Measurements from ENCODE around the gene AP3B1.

Gene AP3B1

DNA sequence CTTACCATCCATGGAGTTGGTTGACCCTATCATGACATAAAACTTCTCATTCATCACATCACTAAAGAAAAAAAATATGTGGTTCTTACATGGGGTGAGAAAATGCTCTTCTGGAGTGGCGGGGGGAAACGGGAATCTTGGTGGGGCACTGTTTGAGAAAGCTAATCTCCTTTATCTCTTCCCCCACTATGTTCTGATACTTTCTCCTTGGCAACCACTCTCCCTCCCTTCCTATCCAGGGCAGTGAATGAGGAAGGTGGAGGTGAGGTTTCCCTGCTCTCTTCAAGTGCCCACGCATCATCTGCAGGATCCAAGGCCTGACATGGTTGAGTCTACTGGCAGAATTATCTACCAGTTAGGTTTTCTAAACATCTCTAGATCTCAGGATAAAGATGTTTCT lies 297.6 kb downstream of the AP3B1 start:
- no peaks in the 10 kb centered on the region for H3K9me2 ChIP-seq (ENCODE audit: low read depth, low read length)
- no peak overlapping the region for H3K4me3 ChIP-seq (ENCODE audit: low read depth, low read length, poor library complexity, severe bottlenecking)
- H3K27me3 ChIP-seq (ENCODE audit: insufficient read depth, low read length) = no peaks in the 10 kb centered on the region
- no peaks in the 10 kb centered on the region for H3F3A ChIP-seq (ENCODE audit: insufficient read depth, low read length)
- TF ChIP-seq, protein P1, sequence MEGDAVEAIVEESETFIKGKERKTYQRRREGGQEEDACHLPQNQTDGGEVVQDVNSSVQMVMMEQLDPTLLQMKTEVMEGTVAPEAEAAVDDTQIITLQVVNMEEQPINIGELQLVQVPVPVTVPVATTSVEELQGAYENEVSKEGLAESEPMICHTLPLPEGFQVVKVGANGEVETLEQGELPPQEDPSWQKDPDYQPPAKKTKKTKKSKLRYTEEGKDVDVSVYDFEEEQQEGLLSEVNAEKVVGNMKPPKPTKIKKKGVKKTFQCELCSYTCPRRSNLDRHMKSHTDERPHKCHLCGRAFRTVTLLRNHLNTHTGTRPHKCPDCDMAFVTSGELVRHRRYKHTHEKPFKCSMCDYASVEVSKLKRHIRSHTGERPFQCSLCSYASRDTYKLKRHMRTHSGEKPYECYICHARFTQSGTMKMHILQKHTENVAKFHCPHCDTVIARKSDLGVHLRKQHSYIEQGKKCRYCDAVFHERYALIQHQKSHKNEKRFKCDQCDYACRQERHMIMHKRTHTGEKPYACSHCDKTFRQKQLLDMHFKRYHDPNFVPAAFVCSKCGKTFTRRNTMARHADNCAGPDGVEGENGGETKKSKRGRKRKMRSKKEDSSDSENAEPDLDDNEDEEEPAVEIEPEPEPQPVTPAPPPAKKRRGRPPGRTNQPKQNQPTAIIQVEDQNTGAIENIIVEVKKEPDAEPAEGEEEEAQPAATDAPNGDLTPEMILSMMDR (IDR thresholded peaks at IDR 0.05; ENCODE audit: low read length) = no peak
- TF ChIP-seq EZH2 (IDR thresholded peaks at IDR 0.05; ENCODE audit: borderline replicate concordance, low read length) = no peak
- no peaks in the 10 kb centered on the region for H4K20me1 ChIP-seq (ENCODE audit: insufficient read depth, low read length)
- H3K4me1 ChIP-seq (ENCODE audit: insufficient read depth, low read length, severe bottlenecking) = no peaks in the 10 kb centered on the region
- no peak overlapping the region for H3K9ac ChIP-seq (ENCODE audit: low read length)
- H3K4me2 ChIP-seq (ENCODE audit: low read length) = no peak overlapping the region
- no peaks in the 10 kb centered on the region for H3K79me2 ChIP-seq (ENCODE audit: insufficient read depth, low read length)
- no peak overlapping the region for H3K27ac ChIP-seq (ENCODE audit: low read depth, low read length, poor library complexity, severe bottlenecking)
- no peaks in the 10 kb centered on the region for H3K36me3 ChIP-seq (ENCODE audit: insufficient read depth, low read length)
- H2AFZ ChIP-seq (ENCODE audit: low read length) = no peak overlapping the region
- H3K9me3 ChIP-seq (ENCODE audit: low read length) = no peaks in the 10 kb centered on the region

GRCh38 chr5:77995793-77996409 lies 298.6 kb downstream of the AP3B1 start:
- H3K4me1 ChIP-seq (ENCODE audit: insufficient read depth, low read length, severe bottlenecking) = no peaks in the 10 kb centered on the region
- H3K9ac ChIP-seq (ENCODE audit: low read length) = no peak overlapping the region
- H3K79me2 ChIP-seq (ENCODE audit: insufficient read depth, low read length) = no peaks in the 10 kb centered on the region
- no peaks in the 10 kb centered on the region for H3K9me3 ChIP-seq (ENCODE audit: low read length)
- H3K4me3 ChIP-seq (ENCODE audit: low read depth, low read length, poor library complexity, severe bottlenecking) = no peak overlapping the region
- no peak overlapping the region for H2AFZ ChIP-seq (ENCODE audit: low read length)
- no peaks in the 10 kb centered on the region for H3K36me3 ChIP-seq (ENCODE audit: insufficient read depth, low read length)
- TF ChIP-seq, protein P1 (IDR thresholded peaks at IDR 0.05; ENCODE audit: low read length) = no peak
- no peak for TF ChIP-seq EZH2 (IDR thresholded peaks at IDR 0.05; ENCODE audit: borderline replicate concordance, low read length)
- H3F3A ChIP-seq (ENCODE audit: insufficient read depth, low read length) = no peaks in the 10 kb centered on the region
- no peaks in the 10 kb centered on the region for H4K20me1 ChIP-seq (ENCODE audit: insufficient read depth, low read length)
- H3K4me2 ChIP-seq (ENCODE audit: low read length) = no peak overlapping the region
- H3K27ac ChIP-seq (ENCODE audit: low read depth, low read length, poor library complexity, severe bottlenecking) = no peak overlapping the region
- no peaks in the 10 kb centered on the region for H3K27me3 ChIP-seq (ENCODE audit: insufficient read depth, low read length)
- H3K9me2 ChIP-seq (ENCODE audit: low read depth, low read length) = no peaks in the 10 kb centered on the region

GRCh38 chr5:77994943-77995342 lies 299.6 kb downstream of the AP3B1 start:
- no peak for TF ChIP-seq EZH2 (IDR thresholded peaks at IDR 0.05; ENCODE audit: borderline replicate concordance, low read length)
- TF ChIP-seq, protein P1 (IDR thresholded peaks at IDR 0.05; ENCODE audit: low read length) = no peak
- Histone ChIP-seq H3F3A (ENCODE audit: insufficient read depth, low read length) (no peaks in the 10 kb centered on the region), H4K20me1 (ENCODE audit: insufficient read depth, low read length) (no peaks in the 10 kb centered on the region), H3K27ac (ENCODE audit: low read depth, low read length, poor library complexity, severe bottlenecking) (no peak overlapping the region), H3K9me3 (ENCODE audit: low read length) (no peaks in the 10 kb centered on the region), H2AFZ (ENCODE audit: low read length) (no peak overlapping the region), H3K4me2 (ENCODE audit: low read length) (no peak overlapping the region), H3K9ac (ENCODE audit: low read length) (no peak overlapping the region), H3K27me3 (ENCODE audit: insufficient read depth, low read length) (no peaks in the 10 kb centered on the region), H3K4me1 (ENCODE audit: insufficient read depth, low read length, severe bottlenecking) (no peaks in the 10 kb centered on the region), H3K9me2 (ENCODE audit: low read depth, low read length) (no peaks in the 10 kb centered on the region), H3K79me2 (ENCODE audit: insufficient read depth, low read length) (no peaks in the 10 kb centered on the region), H3K4me3 (ENCODE audit: low read depth, low read length, poor library complexity, severe bottlenecking) (no peak overlapping the region), H3K36me3 (ENCODE audit: insufficient read depth, low read length) (no peaks in the 10 kb centered on the region)

All from OCI-LY1 (cell line).